Fibroblast of skin of right quadriceps (primary cell): ENCODE results near the gene GINM1.
A peak's percentile ranks its signal among the peaks of the same experiment; 100 is the strongest.

Experiments
- DNase-seq: peaks from one replicate; pipeline ENCODE4 v3.0.0-alpha.2; 2013

Gene GINM1

GRCh38 chr6:149600508-149600907, 34.3 kb downstream of the GINM1 start:
- no peak for DNase-seq

DNA sequence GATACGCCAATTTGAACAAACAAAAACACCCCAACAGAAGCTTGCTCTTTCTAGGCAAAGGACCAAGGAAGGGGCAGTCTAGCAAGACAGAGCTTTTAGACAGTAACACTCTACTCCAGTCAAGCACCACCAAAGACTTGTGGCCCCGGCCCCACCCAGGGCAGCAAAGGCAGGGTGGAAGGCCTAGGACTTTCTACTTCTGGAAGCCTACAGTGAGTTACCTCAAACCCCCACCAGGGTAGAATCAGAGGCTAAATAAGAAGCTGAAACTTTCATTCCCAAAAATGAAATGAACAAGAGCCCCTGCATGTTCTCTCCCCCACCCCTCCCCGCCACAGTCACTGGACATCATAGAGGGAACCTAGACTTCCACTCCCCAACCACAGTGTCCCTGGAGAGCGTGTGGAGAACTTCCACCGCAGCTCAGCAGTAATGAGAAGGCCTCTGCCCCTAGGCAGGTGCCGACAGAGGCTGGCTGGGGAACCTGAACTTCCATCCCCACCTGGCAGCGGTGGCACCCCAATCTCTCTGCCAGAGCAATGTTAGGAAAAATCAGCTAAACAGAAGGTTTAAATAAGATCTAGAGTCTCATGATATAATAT, 42.3 kb downstream of the GINM1 start:
- DNase-seq: no peak

DNA sequence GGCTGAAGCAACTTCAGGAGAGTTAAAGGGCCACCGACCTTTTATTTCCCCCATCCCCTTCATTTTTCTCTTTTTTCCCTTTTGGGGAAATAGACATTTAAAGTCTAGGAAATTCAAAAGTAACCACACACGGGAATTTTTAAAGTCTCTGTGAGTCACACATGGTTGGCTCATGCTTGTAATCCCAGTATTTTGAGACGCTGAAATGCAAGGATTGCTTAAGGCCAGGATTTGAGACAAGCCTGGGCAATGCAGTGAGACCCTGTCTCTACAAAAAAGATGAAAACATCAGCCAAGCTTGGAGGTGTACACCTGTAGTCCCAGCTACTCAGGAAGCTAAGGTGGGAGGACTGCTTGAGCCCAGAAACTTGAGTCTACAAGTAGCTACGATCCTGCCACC, 48.2 kb downstream of the GINM1 start:
- peak; percentile 32 for DNase-seq

DNA sequence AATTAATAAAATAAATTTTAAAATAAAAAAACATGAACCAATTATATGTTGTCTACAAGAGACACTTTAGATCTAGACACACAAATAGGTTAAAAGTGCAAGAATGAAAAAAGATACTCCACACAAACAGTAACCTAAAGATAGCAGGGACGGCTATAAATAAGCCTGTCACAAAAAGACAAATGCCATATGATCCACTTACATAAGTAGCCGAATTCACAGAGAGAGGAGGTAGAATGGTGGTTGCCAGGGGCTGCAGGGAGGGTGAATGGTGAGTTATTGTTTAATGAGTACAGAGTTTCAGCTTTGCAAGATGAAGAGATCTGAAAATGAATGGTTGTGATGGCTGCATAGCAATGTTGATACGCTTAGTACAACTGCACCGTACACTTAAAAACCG, 49.6 kb downstream of the GINM1 start:
- no peak for DNase-seq

DNA sequence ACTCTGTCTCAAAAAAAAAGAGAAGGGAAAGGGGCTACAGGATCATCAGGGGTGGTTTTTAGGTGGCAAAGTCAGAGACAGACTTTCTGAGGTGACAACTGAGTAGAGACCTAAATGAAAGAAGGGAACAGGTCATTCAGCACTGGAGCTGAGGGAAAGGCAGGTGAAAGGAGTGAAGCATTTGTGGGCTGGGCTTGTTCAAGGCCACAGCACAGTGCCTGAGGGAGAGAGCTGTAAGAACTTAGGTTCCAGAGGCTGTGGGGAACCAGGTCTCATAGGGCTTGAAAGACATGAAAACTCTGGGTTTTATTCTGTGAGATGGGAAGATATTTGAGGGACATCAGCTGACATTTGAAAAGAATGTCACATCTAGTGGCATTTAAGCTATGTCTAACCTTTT, 61.5 kb downstream of the GINM1 start:
- no peak for DNase-seq

DNA sequence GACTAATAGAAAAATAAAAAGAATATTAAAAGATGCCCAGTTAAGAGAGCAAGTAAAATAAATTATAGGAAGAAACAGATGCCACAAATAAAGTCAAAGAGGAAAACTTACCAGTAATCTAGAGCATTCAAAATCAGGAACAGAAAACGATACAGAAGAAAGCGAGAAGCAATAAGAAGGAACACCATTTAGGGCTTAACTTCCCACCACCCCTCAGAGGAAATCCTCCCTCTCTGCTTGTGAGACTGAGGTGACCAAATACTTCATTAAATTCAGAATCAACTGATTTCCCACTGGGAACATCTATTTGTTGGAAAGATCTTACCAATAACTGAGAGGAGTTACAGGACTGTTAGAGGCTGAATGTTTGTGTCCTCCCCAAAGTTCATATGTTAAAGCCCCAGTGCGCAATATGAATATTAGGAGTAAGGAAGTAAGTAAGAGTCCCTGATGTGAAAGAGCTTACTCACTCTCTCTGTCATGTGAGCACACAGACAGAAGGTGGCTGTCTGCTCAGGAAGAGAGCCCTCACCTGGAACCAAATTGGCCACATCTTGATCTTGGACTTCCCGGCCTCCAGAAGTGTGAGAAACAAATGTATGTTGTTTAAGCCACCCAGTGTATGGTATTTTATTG, 62.8 kb downstream of the GINM1 start:
- no peak for DNase-seq

GRCh38 chr6:149634315-149634714, 68.1 kb downstream of the GINM1 start:
- no peak for DNase-seq

GRCh38 chr6:149636124-149636523, 69.9 kb downstream of the GINM1 start:
- DNase-seq: peak; percentile 62
